ENCODE results near the gene CDKAL1.

CDKAL1 gene

GRCh38 chr6:20572940-20573339 lies 38.7 kb downstream of the CDKAL1 start:
- Histone ChIP-seq H3K27me3 (ENCODE audit: insufficient read depth, low read length) (no peaks in the 10 kb centered on the region), H3K27ac (ENCODE audit: low read depth, low read length) (no peak overlapping the region), H3K79me2 (ENCODE audit: control insufficient read depth, insufficient read depth, low read length, unreplicated experiment) (no peaks in the 10 kb centered on the region), H3K4me3 (ENCODE audit: low read depth, low read length) (no peak overlapping the region), H3K4me1 (ENCODE audit: control insufficient read depth, insufficient read depth, low read length, unreplicated experiment) (peaks cover 15% of the 10 kb centered on the region), H3K36me3 (ENCODE audit: insufficient read depth, low read length) (no peaks in the 10 kb centered on the region), H2AFZ (ENCODE audit: low read length, unreplicated experiment) (no peak overlapping the region)

GRCh38 chr6:20574355-20574754 lies 40.1 kb downstream of the CDKAL1 start:
- Histone ChIP-seq H3K27me3 (ENCODE audit: insufficient read depth, low read length) (no peaks in the 10 kb centered on the region), H2AFZ (ENCODE audit: low read length, unreplicated experiment) (no peak overlapping the region), H3K36me3 (ENCODE audit: insufficient read depth, low read length) (no peaks in the 10 kb centered on the region), H3K4me3 (ENCODE audit: low read depth, low read length) (no peak overlapping the region), H3K4me1 (ENCODE audit: control insufficient read depth, insufficient read depth, low read length, unreplicated experiment) (peaks cover 15% of the 10 kb centered on the region), H3K27ac (ENCODE audit: low read depth, low read length) (no peak overlapping the region), H3K79me2 (ENCODE audit: control insufficient read depth, insufficient read depth, low read length, unreplicated experiment) (no peaks in the 10 kb centered on the region)

GRCh38 chr6:20575125-20575524 lies 40.9 kb downstream of the CDKAL1 start:
- Histone ChIP-seq H3K27me3 (ENCODE audit: insufficient read depth, low read length) (no peaks in the 10 kb centered on the region), H3K27ac (ENCODE audit: low read depth, low read length) (no peak overlapping the region), H3K4me3 (ENCODE audit: low read depth, low read length) (no peak overlapping the region), H2AFZ (ENCODE audit: low read length, unreplicated experiment) (no peak overlapping the region), H3K36me3 (ENCODE audit: insufficient read depth, low read length) (no peaks in the 10 kb centered on the region), H3K4me1 (ENCODE audit: control insufficient read depth, insufficient read depth, low read length, unreplicated experiment) (peaks cover 15% of the 10 kb centered on the region), H3K79me2 (ENCODE audit: control insufficient read depth, insufficient read depth, low read length, unreplicated experiment) (no peaks in the 10 kb centered on the region)

- H3K4me3 ChIP-seq (ENCODE audit: low read depth, low read length) = no peak overlapping the region
- H3K79me2 ChIP-seq (ENCODE audit: control insufficient read depth, insufficient read depth, low read length, unreplicated experiment) = no peaks in the 10 kb centered on the region
- H3K36me3 ChIP-seq (ENCODE audit: insufficient read depth, low read length) = no peaks in the 10 kb centered on the region
- peaks cover 15% of the 10 kb centered on the region for H3K4me1 ChIP-seq (ENCODE audit: control insufficient read depth, insufficient read depth, low read length, unreplicated experiment)
- H3K27me3 ChIP-seq (ENCODE audit: insufficient read depth, low read length) = no peaks in the 10 kb centered on the region
- no peak overlapping the region for H2AFZ ChIP-seq (ENCODE audit: low read length, unreplicated experiment)
- H3K27ac ChIP-seq (ENCODE audit: low read depth, low read length) = no peak overlapping the region
These were observed 41.6 kb downstream of the CDKAL1 start for GRCh38 chr6:20575704-20576451.

- Histone ChIP-seq H3K4me3 (ENCODE audit: low read depth, low read length) (no peak overlapping the region), H3K36me3 (ENCODE audit: insufficient read depth, low read length) (no peaks in the 10 kb centered on the region), H3K4me1 (ENCODE audit: control insufficient read depth, insufficient read depth, low read length, unreplicated experiment) (peaks cover 12% of the 10 kb centered on the region)
These were observed 43.0 kb downstream of the CDKAL1 start for GRCh38 chr6:20577173-20577688.

GRCh38 chr6:20581070-20581469 lies 46.8 kb downstream of the CDKAL1 start:
- H3K4me3 ChIP-seq (ENCODE audit: low read depth, low read length) = no peak overlapping the region
- no peaks in the 10 kb centered on the region for H3K4me1 ChIP-seq (ENCODE audit: control insufficient read depth, insufficient read depth, low read length, unreplicated experiment)
- no peaks in the 10 kb centered on the region for H3K27me3 ChIP-seq (ENCODE audit: insufficient read depth, low read length)
- H3K27ac ChIP-seq (ENCODE audit: low read depth, low read length) = no peak overlapping the region
- H3K79me2 ChIP-seq (ENCODE audit: control insufficient read depth, insufficient read depth, low read length, unreplicated experiment) = no peaks in the 10 kb centered on the region
- H2AFZ ChIP-seq (ENCODE audit: low read length, unreplicated experiment) = no peak overlapping the region
- H3K36me3 ChIP-seq (ENCODE audit: insufficient read depth, low read length) = no peaks in the 10 kb centered on the region

More at GRCh38 chr6:20577173-20577688, 43.0 kb downstream of the CDKAL1 start:
- no peaks in the 10 kb centered on the region for H3K79me2 ChIP-seq (ENCODE audit: control insufficient read depth, insufficient read depth, low read length, unreplicated experiment)
- H3K27me3 ChIP-seq (ENCODE audit: insufficient read depth, low read length) = no peaks in the 10 kb centered on the region
- no peak overlapping the region for H3K27ac ChIP-seq (ENCODE audit: low read depth, low read length)
- H2AFZ ChIP-seq (ENCODE audit: low read length, unreplicated experiment) = no peak overlapping the region

- Histone ChIP-seq H3K27ac (ENCODE audit: low read depth, low read length) (no peak overlapping the region), H3K4me3 (ENCODE audit: low read depth, low read length) (no peak overlapping the region)
These were observed 48.6 kb downstream of the CDKAL1 start for GRCh38 chr6:20582586-20583443.

GRCh38 chr6:20583444-20583800 lies 49.2 kb downstream of the CDKAL1 start:
- Histone ChIP-seq H2AFZ (ENCODE audit: low read length, unreplicated experiment) (no peak overlapping the region), H3K79me2 (ENCODE audit: control insufficient read depth, insufficient read depth, low read length, unreplicated experiment) (no peaks in the 10 kb centered on the region), H3K27me3 (ENCODE audit: insufficient read depth, low read length) (no peaks in the 10 kb centered on the region), H3K27ac (ENCODE audit: low read depth, low read length) (no peak overlapping the region), H3K4me1 (ENCODE audit: control insufficient read depth, insufficient read depth, low read length, unreplicated experiment) (no peaks in the 10 kb centered on the region), H3K36me3 (ENCODE audit: insufficient read depth, low read length) (no peaks in the 10 kb centered on the region), H3K4me3 (ENCODE audit: low read depth, low read length) (no peak overlapping the region)

More at GRCh38 chr6:20582586-20583443, 48.6 kb downstream of the CDKAL1 start:
- Histone ChIP-seq H3K27me3 (ENCODE audit: insufficient read depth, low read length) (no peaks in the 10 kb centered on the region), H3K36me3 (ENCODE audit: insufficient read depth, low read length) (no peaks in the 10 kb centered on the region), H2AFZ (ENCODE audit: low read length, unreplicated experiment) (no peak overlapping the region), H3K4me1 (ENCODE audit: control insufficient read depth, insufficient read depth, low read length, unreplicated experiment) (no peaks in the 10 kb centered on the region), H3K79me2 (ENCODE audit: control insufficient read depth, insufficient read depth, low read length, unreplicated experiment) (no peaks in the 10 kb centered on the region)

- Histone ChIP-seq H2AFZ (ENCODE audit: low read length, unreplicated experiment) (no peak overlapping the region), H3K27ac (ENCODE audit: low read depth, low read length) (no peak overlapping the region), H3K4me3 (ENCODE audit: low read depth, low read length) (no peak overlapping the region), H3K36me3 (ENCODE audit: insufficient read depth, low read length) (no peaks in the 10 kb centered on the region), H3K79me2 (ENCODE audit: control insufficient read depth, insufficient read depth, low read length, unreplicated experiment) (no peaks in the 10 kb centered on the region), H3K27me3 (ENCODE audit: insufficient read depth, low read length) (no peaks in the 10 kb centered on the region), H3K4me1 (ENCODE audit: control insufficient read depth, insufficient read depth, low read length, unreplicated experiment) (peaks cover 2% of the 10 kb centered on the region)
These were observed 50.0 kb downstream of the CDKAL1 start for GRCh38 chr6:20584100-20584731.

- H3K79me2 ChIP-seq (ENCODE audit: control insufficient read depth, insufficient read depth, low read length, unreplicated experiment) = no peaks in the 10 kb centered on the region
- H3K27ac ChIP-seq (ENCODE audit: low read depth, low read length) = no peak overlapping the region
- no peak overlapping the region for H3K4me3 ChIP-seq (ENCODE audit: low read depth, low read length)
- H3K4me1 ChIP-seq (ENCODE audit: control insufficient read depth, insufficient read depth, low read length, unreplicated experiment) = peaks cover 3% of the 10 kb centered on the region
- no peaks in the 10 kb centered on the region for H3K36me3 ChIP-seq (ENCODE audit: insufficient read depth, low read length)
- no peak overlapping the region for H2AFZ ChIP-seq (ENCODE audit: low read length, unreplicated experiment)
- no peaks in the 10 kb centered on the region for H3K27me3 ChIP-seq (ENCODE audit: insufficient read depth, low read length)
These were observed 55.0 kb downstream of the CDKAL1 start for GRCh38 chr6:20589266-20589665.

Measured in ACC112 (cell line).